MCF 10A (cell line): ENCODE data around the gene SLC38A10. TPM values are rescaled to one million over a fixed set of nuclear protein-coding genes. Genes with fewer than 3 reads are reported as not detected.

Source experiments
- BruUV-seq: library from RNA; stranded (reverse); fragments of 400-500 nt; replicated peaks from 2 replicates; lab custom pipeline; 2021; lab: Mats Ljungman, UMichigan
- CTCF ChIA-PET: fragments of 300-600 bp; sonication (Branson Sonifier 250); formaldehyde crosslinking; extraction: SDS; loops from one replicate; lab custom pipeline; 2021; ENCODE audit warnings: antibody characterized with exemption, inconsistent platforms; lab: Yijun Ruan, JAX
- POLR2A ChIA-PET: fragments of 300-600, 350-650 bp; sonication (Branson Sonifier 250); formaldehyde crosslinking; extraction: SDS; loops from one replicate; lab custom pipeline; 2020; ENCODE audit warnings: antibody characterized with exemption, inconsistent platforms; lab: Yijun Ruan, JAX
- DNase-seq: peaks from one replicate; pipeline ENCODE4 v3.0.0-alpha.2; 2018; ENCODE audit not compliant: unreplicated experiment
- H3K27ac Mint-ChIP-seq: one replicate; pipeline ENCODE4 v1.8.0; 2022; ENCODE audit warnings: mild to moderate bottlenecking, low read depth, mixed read lengths; ENCODE audit not compliant: unreplicated experiment
- H3K27me3 Mint-ChIP-seq: one replicate; pipeline ENCODE4 v1.8.0; 2022; ENCODE audit warnings: mixed read lengths; ENCODE audit not compliant: insufficient read depth, unreplicated experiment
- H3K36me3 Mint-ChIP-seq: one replicate; pipeline ENCODE4 v1.8.0; 2022; ENCODE audit warnings: mild to moderate bottlenecking, moderate library complexity, mixed read lengths; ENCODE audit not compliant: insufficient read depth, unreplicated experiment
- H3K4me1 Mint-ChIP-seq: one replicate; pipeline ENCODE4 v1.8.0; 2022; ENCODE audit warnings: mixed read lengths; ENCODE audit not compliant: insufficient read depth, unreplicated experiment
- H3K4me3 Mint-ChIP-seq: one replicate; pipeline ENCODE4 v1.8.0; 2022; ENCODE audit warnings: mild to moderate bottlenecking, moderate library complexity, mixed read lengths; ENCODE audit not compliant: unreplicated experiment
- H3K9me3 Mint-ChIP-seq: one replicate; pipeline ENCODE4 v1.8.0; 2022; ENCODE audit warnings: mixed read lengths; ENCODE audit not compliant: unreplicated experiment
- CTCF ChIP-seq: fragments of 200-600 bp; IDR thresholded peaks from one replicate; pipeline ENCODE4 v1.8.0; 2022; ENCODE audit warnings: antibody characterized with exemption, mild to moderate bottlenecking; ENCODE audit not compliant: unreplicated experiment
- intact Hi-C: fragments of 100-400 bp; cut with micrococcal nuclease; formaldehyde crosslinking; loops from 2 replicates; pipeline ENCODE4 v1.14.1; 2022
- total RNA-seq: library from RNA; stranded (reverse); gene quantifications from 2 replicates; pipeline ENCODE4 v1.2.3, GENCODE V29; 2022

Gene SLC38A10
- total RNA-seq, 1 experiment from 2014 or later, result 98.2 TPM

- Mint-ChIP-seq H3K4me1 (no peaks in the 10 kb centered on the region), H3K27ac (no peak overlapping the region), H3K9me3 (no peaks in the 10 kb centered on the region), H3K27me3 (no peaks in the 10 kb centered on the region), H3K4me3 (no peak overlapping the region), H3K36me3 (peaks cover 9% of the 10 kb centered on the region)
- BruUV-seq, result no TSS peak
- POLR2A ChIA-PET, result no interaction called here
- CTCF ChIA-PET, result interaction anchor here (1.5 kb wide), 1 partner anchor 66 kb away, joined by 3 read pairs; no protein-coding TSS in a partner anchor
- no peak for DNase-seq
- intact Hi-C loops, result no loop called here
- no peak for TF ChIP-seq CTCF
Measured at GRCh38 chr17:81208651-81209050, 86.5 kb downstream of the SLC38A10 start.

GRCh38 chr17:81207610-81208581, 87.2 kb downstream of the SLC38A10 start:
- intact Hi-C loops, result no loop called here
- no peak for TF ChIP-seq CTCF
- no peaks in the 10 kb centered on the region for H3K4me1 Mint-ChIP-seq
- CTCF ChIA-PET, result interaction anchor here (0.7 to 1.5 kb wide), 2 partner anchors 65 to 277 kb away, joined by 3 read pairs; no protein-coding TSS in a partner anchor
- H3K27ac Mint-ChIP-seq, result no peak overlapping the region
- no peak for DNase-seq
- no peak overlapping the region for H3K4me3 Mint-ChIP-seq
- POLR2A ChIA-PET, result no interaction called here
- no peaks in the 10 kb centered on the region for H3K27me3 Mint-ChIP-seq
- peaks cover 12% of the 10 kb centered on the region for H3K36me3 Mint-ChIP-seq
- no TSS peak for BruUV-seq
- H3K9me3 Mint-ChIP-seq, result no peaks in the 10 kb centered on the region

GRCh38 chr17:81206657-81207056, 88.5 kb downstream of the SLC38A10 start:
- TF ChIP-seq CTCF, result no peak
- H3K27ac Mint-ChIP-seq, result no peak overlapping the region
- no peaks in the 10 kb centered on the region for H3K9me3 Mint-ChIP-seq
- peaks cover 12% of the 10 kb centered on the region for H3K36me3 Mint-ChIP-seq
- BruUV-seq, result no TSS peak
- H3K4me1 Mint-ChIP-seq, result no peaks in the 10 kb centered on the region
- POLR2A ChIA-PET, result no interaction called here
- DNase-seq, result no peak
- CTCF ChIA-PET, result no interaction called here
- H3K27me3 Mint-ChIP-seq, result no peaks in the 10 kb centered on the region
- intact Hi-C loops, result no loop called here
- H3K4me3 Mint-ChIP-seq, result no peak overlapping the region

- H3K4me1 Mint-ChIP-seq, result no peaks in the 10 kb centered on the region
- no peak for TF ChIP-seq CTCF
- ChIA-PET CTCF (no interaction called here), POLR2A (interaction anchor here (0.7 kb wide), 1 partner anchor 159 kb away, joined by 3 read pairs; no protein-coding TSS in a partner anchor)
- no peak overlapping the region for H3K4me3 Mint-ChIP-seq
- peaks cover 12% of the 10 kb centered on the region for H3K36me3 Mint-ChIP-seq
- no peak for DNase-seq
- no peaks in the 10 kb centered on the region for H3K27me3 Mint-ChIP-seq
- intact Hi-C loops, result no loop called here
- no TSS peak for BruUV-seq
- no peaks in the 10 kb centered on the region for H3K9me3 Mint-ChIP-seq
- H3K27ac Mint-ChIP-seq, result no peak overlapping the region
Measured at GRCh38 chr17:81206166-81206565, 88.9 kb downstream of the SLC38A10 start.
